HG03066 (cell line): ENCODE measurements around the gene PCCB.

Experiments used
- ATAC-seq: cut with Tn5 transposase; IDR thresholded peaks from one replicate; pipeline ENCODE4 v1.9.1; 2021; ENCODE audit warnings: low read depth; ENCODE audit not compliant: unreplicated experiment

The PCCB gene

DNA sequence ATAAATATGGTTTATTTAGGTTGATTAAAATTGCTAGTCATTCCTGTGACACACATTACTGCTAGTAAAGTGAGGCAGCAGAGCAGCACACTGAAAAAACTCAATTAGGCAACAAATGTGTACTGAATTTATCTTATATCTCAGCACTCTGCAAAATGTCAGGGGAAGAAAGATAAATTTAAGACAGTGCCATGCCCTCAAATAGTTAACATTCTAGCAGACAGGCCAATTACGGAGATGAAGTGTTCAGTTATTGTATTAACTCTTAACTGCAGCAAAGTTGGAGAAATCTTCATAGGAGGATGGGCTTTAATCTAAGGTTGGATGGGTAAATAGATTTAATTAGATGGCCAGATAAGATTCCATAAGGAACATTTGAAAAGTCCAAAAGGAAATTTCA is 127.9 kb downstream of the PCCB start:
- no peak for ATAC-seq
